MM.1S (cell line): Measurements from ENCODE around the gene ARHGEF25.

Experiments
- CTCF ChIP-seq: fragments of 300-600 bp; sonication (generic); IDR thresholded peaks from 2 replicates; pipeline ENCODE4 v1.5.1; 2016; ENCODE audit warnings: antibody characterized with exemption, low read length, mixed read lengths
- EZH2 ChIP-seq: fragments of 300-600 bp; sonication (generic); optimal IDR thresholded peaks from 2 replicates; pipeline ENCODE3; 2017; ENCODE audit warnings: low read depth, mild to moderate bottlenecking, antibody characterized with exemption, low read length, mixed read lengths
- EZH2phosphoT487 ChIP-seq: fragments of 300-600 bp; sonication (generic); IDR thresholded peaks from 2 replicates; pipeline ENCODE4 v1.6.1; 2018; ENCODE audit warnings: antibody characterized with exemption, low read length

GRCh38 chr12:57612711-57613426 is 1.6 kb downstream of the ARHGEF25 start:
- TF ChIP-seq CTCF = no peak
- TF ChIP-seq EZH2phosphoT487 = no peak
- no peak for TF ChIP-seq EZH2
